ENCODE measurements around the gene C3orf80. TPM values are rescaled to one million over a fixed set of nuclear protein-coding genes. Genes with fewer than 3 reads are reported as not detected.
"Not testable (repeated sequence)": the region's sequence is repeated elsewhere in the genome, so short reads cannot be mapped to it uniquely, and the experiment has no call there.

C3orf80 gene
- total RNA-seq, 1 donor from 2014 or later = 0.15 TPM

DNA sequence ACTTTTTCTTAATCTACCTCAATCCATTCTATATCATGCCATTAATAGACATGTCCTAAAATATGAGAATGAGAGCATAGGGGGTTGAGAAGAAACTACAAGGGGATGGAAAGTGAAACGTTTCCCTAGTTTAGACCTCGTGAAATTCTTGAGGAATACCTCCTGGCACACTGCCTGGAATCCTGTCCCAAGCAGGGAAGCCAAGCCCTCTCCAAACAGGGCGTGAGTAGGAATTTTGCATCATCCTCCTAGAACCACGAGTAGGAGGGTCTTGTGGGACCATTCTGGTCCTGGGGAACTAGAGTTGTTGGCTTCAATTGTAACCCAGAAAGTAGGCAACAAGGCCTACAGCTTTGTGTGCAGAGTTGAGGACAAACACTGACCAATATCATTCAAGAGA lies 19.6 kb upstream of the C3orf80 start:
- DNase-seq (no peak), ATAC-seq (no peak)
- intact Hi-C loops (cut with micrococcal nuclease) = no loop called here

DNA sequence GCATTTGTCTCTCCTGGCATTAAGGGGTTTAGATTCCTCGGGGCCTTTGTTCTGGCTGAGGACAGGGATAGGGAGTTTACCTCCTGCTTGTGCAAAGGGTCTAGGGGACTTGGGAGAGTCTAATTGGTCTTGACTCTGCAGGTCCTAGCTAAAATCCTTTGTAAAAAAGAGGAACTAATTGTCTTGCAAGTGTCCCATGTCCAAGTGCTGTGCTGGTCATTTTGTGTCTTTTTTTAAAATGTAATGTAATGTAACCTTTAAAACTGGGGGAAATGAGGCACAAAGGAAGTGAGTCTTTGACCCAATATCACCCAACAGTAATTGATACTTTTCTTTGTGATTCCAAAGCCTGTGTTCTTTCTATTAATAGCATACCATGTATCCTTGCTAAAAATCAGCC lies 14.9 kb upstream of the C3orf80 start:
- ATAC-seq = no peak
- intact Hi-C loops (cut with micrococcal nuclease) = no loop called here

DNA sequence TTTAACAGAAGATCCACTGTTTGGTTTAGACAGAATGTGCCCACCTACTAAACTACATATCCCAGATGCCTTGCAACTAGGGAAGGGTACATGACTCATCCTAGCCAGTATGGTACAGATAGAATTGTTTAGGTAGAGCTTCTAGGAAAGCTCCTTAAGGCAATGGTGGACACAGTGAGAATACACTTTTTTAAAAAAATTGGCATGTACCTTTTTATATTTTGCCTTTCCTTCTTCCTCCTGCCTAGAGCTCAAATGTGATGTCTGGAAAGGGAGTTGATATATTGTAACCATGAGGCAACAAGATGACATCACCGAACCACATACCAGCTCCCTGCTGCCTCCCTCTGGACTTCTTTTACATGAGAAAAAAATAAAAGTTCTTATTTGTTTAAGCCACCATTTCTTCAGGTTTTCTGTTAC lies 14.4 kb upstream of the C3orf80 start:
- ATAC-seq (no peak), DNase-seq (no peak)
- intact Hi-C loops (cut with micrococcal nuclease) = no loop called here

More for the DNA sequence above, 14.9 kb upstream of the C3orf80 start:
- DNase-seq = no peak

DNA sequence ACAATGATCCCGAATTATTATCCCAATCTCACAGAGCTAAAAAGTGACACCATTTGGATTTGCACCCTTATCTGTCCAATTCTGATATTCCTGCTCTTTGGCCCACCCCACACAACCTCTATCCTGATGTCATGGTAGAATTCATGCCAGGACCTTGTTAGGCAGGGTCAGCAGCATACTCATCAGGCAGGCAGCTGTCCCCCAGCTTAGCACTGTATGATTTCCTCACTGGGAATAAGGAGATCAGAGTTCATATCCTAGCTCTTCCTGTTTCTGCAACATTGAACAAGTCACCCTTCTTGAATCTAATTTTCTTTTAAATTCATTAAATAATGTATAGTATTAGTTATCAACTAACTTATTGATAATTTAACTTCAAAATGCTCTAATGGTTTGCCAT lies 12.0 kb upstream of the C3orf80 start:
- DNase-seq (no peak), ATAC-seq (no peak)
- intact Hi-C loops (cut with micrococcal nuclease) = no loop called here

DNA sequence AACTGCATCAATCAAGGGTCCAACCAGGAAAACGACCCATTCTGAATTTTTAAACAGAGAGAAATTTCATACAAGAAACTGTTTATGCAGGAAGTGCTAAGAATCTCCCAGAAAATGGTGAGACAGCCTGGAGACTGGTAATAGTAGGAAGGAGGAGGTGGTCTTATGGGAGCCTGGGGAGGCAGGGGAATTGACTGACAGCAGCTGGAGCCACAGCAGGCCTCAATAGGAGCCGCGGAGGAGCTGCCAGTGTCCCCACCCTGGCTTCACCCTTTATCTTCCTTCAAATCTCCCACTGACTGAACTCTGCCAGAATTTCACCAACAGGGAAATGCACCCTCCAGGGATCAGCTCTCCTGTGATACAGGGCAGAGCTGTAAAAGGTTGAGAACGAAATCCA lies 7.5 kb upstream of the C3orf80 start:
- ATAC-seq = no peak

DNA sequence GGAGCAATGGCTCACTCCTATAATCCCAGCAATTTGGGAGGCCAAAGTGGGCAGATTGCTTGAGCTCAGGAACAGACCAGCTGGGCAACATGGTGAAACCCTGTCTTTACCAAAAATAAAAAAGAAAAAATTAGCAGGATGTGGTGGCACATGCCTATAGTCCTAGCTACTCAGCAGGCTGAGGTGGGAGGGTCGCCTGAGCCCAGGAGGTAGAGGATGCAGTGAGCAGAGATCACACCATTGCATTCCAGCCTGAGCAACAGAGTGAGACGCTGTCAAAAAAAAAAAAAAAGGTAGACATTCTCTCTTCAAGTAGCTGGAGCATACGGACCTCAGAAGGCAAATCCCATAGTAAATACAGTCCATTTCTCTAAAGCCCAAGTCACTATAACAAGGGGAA lies 7.1 kb upstream of the C3orf80 start:
- no peak for ATAC-seq
- intact Hi-C loops (cut with micrococcal nuclease) = no loop called here
- DNase-seq = no peak

More for the DNA sequence above, 7.5 kb upstream of the C3orf80 start:
- DNase-seq = no peak
- intact Hi-C loops (cut with micrococcal nuclease) = no loop called here

DNA sequence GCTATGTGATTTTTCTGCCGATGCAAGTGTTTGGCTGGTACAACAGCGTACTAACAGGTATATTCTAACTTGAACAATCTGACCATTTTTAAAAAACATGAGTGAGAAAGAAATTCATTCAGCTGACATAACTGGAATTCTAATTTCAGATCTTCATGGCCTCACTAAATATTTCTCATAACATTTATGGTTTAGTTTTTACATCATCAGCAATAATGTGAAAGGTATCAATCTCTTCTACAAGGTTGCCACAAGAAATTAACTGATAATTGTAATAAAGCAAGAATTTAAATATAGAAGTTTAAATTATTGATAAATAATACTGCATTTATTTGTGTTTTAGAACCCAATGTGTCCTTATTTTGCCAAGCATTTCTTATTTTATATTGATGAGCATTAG lies 5.2 kb upstream of the C3orf80 start:
- DNase-seq (no peak), ATAC-seq (no peak)
- intact Hi-C loops (cut with micrococcal nuclease) = no loop called here

DNA sequence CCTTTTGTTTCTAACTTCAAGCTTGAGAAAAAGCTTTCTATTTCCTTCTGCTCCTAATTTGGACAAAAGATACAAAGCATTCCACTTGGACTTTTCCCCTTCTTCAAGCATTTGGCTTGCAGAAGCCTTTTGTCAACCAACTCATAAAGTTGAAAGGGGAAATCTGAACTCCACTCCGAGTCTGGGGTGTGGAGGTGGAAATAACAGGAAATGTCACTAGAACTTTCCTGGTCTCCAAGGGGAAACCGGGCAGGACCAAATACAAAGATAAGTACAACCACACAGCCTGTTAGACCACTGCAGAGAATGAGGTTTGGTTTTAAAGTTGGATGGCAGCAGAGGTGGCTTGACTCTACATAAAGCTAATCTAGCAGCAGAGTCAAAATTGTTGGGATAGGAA lies 4.2 kb upstream of the C3orf80 start:
- intact Hi-C loops (cut with micrococcal nuclease) = no loop called here
- DNase-seq (no peak), ATAC-seq (no peak)

DNA sequence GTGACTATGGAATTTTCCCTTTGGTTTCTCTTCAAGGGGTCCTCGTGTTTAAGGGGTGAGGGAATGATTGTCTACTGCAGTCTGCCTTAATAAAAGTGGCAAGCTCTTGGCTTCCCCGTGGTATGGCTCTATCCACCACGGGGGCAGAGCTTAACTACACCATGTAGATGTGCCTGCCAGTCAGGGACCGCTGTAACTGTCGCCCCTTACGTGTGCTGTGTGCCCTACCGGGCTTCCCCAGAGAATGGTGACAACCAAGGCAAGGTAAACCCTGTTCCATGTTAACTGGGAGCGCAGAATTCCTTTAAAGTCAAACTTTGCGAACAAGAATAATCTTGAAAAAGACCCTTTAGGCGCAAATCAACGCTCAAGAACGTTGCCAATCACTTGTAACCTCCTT lies 966 bp upstream of the C3orf80 start:
- no peak for DNase-seq
- intact Hi-C loops (cut with micrococcal nuclease) = no loop called here
- no peak for ATAC-seq

DNA sequence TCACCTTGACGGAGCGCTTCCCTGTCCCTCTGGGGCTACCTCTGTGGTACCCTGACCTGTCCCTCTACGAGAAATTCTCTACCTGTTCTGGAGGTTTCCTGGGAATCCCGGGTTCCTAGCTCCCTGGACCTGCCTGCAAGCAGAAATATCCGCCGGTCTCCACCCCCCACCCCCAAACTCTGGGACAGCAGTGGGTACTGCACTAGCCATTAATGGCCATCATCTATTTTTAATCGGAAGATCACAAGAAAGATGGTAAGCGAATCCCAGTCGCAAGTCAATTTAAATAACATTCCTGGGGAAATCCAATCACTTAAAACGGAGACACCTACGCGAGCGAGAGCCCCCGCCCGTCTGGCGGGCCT lies 429 bp upstream of the C3orf80 start:
- intact Hi-C loops (cut with micrococcal nuclease) = no loop called here
- DNase-seq = no peak
- ATAC-seq = no peak

DNA sequence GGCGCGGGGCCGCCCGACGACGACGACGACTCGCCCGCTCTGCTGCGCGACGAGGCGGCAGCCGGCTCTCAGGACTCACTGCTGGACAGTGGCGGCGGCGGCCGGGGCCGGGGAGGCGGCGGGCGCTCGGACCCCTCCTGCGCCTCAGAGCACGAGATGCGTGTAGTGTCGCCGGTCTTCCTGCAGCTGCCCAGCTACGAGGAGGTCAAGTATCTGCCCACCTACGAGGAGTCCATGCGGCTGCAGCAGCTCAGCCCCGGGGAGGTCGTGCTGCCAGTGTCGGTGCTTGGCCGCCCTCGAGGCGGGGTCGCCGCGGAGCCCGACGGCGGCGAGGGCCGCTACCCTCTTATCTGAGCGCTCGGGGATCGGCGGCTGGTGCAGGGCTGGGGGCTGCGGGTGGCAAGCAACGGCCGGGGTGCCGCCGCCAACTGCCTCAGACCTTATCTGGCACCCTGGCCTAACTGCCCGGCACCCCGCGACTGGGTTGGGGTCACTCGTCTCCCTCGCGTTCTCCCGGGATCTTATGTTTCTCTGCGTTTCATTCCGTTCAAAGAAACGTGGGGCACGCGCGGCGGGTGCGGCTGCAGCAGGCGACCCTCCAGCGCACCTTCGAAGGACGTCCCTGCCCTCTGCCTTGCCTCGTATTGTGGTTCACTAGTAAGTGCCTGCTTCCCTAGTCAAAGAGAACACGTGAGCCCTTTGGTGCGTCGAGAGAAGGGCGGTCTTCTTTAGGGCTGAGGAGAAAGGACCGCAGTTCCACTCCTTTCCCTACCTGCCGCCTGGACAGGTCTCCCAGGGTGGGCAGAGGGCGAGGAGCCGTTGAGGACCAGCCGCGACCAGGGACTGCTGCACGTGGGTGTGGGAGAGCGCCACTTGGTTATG lies 1.0 kb downstream of the C3orf80 start:
- intact Hi-C loops (cut with micrococcal nuclease) = no loop called here
- ATAC-seq (peak; percentile 39), DNase-seq (peak; percentile 31)

DNA sequence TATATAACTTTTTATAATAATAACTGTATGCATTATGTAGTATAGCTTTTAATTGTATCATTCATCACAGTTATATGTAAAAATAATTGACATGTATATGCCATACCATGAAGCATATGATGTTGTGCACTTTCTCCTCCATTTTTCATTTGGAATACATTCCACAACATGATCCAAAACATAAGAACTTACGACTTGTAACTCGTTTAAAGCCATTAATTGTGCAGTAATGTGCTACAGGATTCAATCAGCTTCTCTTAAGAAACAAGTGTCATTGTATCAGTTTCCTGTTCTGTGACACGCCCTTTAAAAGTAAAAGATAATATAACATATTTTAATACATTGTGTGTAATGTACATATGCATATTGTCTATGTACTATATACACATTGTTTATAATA lies 2.2 kb downstream of the C3orf80 start:
- DNase-seq (no peak), ATAC-seq (no peak)
- intact Hi-C loops (cut with micrococcal nuclease) = no loop called here

DNA sequence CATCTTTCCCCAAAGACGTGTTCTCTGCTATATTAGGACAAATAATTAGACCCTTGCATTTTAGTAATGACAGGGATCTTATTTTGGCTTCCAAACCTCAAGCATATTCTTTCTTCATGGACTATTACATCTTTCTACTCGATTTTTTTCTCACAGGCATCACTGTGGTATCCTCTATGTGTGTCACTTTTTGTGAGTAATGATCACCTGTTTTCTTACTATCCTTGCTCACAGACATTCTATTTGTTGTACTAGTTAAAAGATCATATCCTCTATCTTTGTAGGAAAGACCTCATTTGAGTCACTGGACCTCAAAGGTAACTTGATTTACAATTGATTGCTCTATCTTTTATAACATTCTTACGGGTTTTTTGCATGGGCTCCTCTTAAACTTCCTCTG lies 6.8 kb downstream of the C3orf80 start:
- no peak for ATAC-seq
- intact Hi-C loops (cut with micrococcal nuclease) = no loop called here

DNA sequence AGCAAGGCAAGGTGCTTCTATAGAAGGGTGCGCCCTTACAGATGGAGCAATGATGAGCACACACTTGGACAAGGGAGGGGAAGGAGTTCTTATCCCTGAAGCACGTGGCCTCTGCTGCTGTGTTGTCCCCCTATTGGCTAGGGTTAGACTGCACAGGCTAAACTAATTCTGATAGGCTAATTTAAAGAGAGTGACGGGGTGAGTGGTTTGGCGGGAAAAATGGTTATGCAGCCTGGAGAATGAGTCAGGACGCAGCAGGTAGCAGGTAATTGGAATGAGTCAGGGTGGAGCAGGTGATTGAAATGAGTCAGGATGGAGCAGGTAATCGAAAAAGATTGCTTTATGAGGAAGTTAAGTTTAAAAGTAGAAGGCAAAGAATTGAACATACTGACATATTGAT lies 15.5 kb downstream of the C3orf80 start:
- intact Hi-C loops (cut with micrococcal nuclease); DNase-seq; ATAC-seq: not testable (repeated sequence)

More for the DNA sequence above, 6.8 kb downstream of the C3orf80 start:
- no peak for DNase-seq

DNA sequence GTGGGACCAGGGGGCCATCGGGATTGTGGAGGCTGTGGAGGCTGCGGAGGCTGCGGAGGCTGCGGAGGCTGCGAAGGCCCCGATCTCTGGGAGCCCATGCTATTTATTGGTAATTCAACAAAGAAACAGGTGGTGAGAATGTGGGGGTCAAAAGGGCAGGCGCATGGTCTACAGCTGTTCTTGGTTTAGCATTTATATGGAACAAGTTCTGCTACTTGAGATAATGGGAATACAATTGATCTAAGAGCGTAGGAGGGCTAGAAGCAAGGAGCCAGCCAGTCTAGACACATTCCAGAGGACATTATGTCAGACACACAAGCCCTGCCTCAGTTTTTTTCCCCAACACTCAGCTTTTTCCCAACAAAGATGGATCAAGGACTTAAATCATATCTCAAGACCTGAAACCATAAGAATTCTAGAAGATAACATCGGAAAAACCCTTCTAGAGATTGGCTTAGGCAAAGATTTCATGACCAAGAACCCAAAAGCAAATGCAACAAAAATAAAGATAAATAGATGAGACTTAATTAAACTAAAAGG lies 20.1 kb downstream of the C3orf80 start:
- ATAC-seq (no peak), DNase-seq (no peak)
- intact Hi-C loops (cut with micrococcal nuclease) = no loop called here

DNA sequence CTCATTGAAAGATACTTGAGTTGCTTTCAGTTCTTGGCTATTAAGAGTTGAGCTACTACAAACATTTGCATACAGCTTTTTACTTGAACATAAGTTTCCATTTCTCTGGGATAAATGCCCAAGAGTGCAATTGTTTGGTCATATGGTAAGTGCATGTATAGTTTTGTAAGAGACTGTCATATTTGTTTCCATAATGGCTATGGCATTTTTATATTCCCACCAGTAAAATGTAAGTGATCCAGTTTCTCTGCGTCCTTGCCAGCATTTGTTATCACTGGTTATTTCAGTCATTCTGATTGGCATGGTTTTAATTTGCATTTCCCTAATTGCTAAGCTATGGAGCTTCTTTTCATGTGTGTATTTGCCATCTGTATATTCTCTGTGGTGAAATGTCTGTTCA lies 22.5 kb downstream of the C3orf80 start:
- no peak for DNase-seq
- ATAC-seq = no peak
- intact Hi-C loops (cut with micrococcal nuclease) = no loop called here

DNA sequence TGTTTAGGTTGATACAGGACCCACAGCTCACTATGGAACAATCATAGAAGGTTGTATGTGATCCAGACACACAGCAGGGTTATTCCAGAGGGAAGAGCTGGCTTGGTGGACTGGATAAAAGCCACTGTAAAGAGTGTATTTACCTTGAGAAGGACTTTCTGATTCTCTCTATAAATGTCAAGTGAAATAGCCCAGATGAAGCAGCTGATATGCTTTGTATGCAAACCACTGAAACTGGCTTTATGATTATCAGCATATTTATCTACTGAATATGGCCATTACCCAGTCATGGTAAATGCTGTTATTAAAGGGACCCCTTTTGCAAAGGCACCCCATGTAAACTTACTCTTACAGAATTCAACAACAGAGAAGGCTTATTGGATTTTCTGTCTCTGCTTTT lies 28.1 kb downstream of the C3orf80 start:
- ATAC-seq (no peak), DNase-seq (no peak)
- intact Hi-C loops (cut with micrococcal nuclease) = no loop called here

DNA sequence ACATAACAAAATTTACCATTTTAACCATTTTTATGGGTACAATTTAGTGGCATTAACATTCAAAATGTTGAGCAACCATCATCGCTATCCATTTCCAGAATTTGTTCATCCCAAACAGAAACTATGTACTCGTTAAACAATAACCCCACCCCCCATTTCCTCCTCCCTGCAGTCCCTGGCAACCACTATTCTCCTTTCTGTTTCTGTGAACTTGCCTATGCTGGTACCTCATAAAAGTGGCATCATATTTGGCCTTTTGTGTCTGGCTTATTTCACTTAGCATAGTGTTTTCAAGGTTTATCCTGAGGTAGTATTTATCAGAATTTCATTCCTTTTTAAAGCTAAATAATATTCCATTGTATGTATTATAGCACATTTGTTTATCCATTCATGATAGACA lies 32.4 kb downstream of the C3orf80 start:
- intact Hi-C loops (cut with micrococcal nuclease) = no loop called here
- no peak for ATAC-seq
- no peak for DNase-seq

DNA sequence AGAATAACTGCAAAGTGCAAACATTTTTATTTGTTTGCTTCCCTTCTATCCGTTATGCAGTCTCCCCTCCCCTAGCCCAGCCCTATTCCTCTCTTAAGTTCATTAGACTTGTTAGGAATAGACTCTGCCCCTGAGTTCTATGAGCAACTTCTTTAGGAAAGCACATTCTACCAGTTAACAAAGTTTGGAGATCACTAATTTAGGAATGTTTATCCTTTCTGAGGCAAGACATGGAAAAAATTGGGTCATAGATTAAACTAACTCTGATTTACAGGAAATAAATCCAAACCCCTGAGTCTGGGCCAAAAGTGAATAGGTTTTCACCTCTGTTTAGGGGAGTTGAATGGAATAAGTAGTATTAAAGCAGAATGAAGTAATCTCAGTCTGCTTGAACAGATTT lies 34.4 kb downstream of the C3orf80 start:
- intact Hi-C loops (cut with micrococcal nuclease) = no loop called here
- ATAC-seq = no peak

DNA sequence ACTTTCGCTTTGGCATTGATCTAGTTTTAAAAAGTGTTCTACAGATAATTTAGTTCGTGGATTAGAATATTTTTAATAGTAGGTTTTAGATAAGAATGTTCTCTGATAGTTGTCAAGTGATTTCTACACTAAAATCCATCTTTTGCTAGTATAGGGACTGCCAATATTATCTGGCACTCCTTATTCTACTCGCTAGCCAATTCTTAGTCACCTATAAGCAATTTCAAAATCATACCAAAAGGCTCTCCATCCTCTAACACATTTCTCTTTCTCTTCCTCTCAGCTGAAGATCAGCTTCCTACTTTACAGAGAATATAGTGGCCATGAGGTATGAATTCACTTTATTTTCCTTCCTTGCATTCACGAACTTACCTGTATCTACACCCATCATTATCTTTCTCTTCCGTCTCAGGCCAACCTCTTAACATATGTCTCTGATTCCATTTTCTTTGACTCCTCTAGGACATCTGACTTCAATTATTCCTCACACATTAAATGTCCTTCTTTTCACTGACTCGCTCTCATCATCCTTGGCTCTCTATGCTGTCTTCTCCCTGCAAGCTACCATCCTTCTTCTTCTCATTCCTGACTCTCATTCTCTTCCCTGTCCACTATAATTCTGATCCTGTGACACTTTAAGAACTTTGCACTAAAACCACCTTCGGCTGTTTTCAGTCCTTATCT lies 35.5 kb downstream of the C3orf80 start:
- DNase-seq (no peak), ATAC-seq (no peak)
- intact Hi-C loops (cut with micrococcal nuclease) = no loop called here

More for the DNA sequence above, 34.4 kb downstream of the C3orf80 start:
- no peak for DNase-seq

DNA sequence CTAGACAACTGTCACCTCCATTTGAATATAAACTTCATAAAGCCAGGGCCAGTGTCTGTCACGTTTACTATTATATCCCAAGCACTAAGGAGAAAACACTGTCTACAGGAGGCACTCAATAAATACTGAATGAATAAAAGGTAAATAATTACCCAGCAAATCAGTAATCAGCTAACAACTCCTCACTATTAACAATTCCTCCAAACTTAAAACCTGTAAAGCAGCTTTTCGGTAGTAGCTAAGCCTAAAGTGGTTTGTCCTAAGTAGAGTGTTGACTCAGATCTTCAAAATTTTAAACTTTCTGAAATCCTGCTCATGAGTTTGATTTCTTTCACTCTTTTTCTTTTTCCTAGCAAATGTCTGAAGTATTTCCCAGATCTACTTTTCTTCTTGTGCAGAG lies 39.9 kb downstream of the C3orf80 start:
- no peak for ATAC-seq
- DNase-seq = no peak
- intact Hi-C loops (cut with micrococcal nuclease) = no loop called here

Data from left ventricle myocardium superior (tissue), 1 donor.